ENCODE data around the gene RBM33.

GRCh38 chr7:155733582-155734444 lies 89.4 kb downstream of the RBM33 start:
- TF ChIP-seq CTCF (conservative IDR thresholded peaks at IDR 0.05; ENCODE audit: low read depth, low read length) (no peak), EZH2 (IDR thresholded peaks at IDR 0.05; ENCODE audit: borderline replicate concordance, low read depth, low read length, poor library complexity, severe bottlenecking) (no peak)
